Measurements from ENCODE around the gene ALG10B. TPM values are rescaled to one million over a fixed set of nuclear protein-coding genes. Genes with fewer than 3 reads are reported as not detected.

The ALG10B gene
- polyA plus RNA-seq, 12 donors: 5.9 to 9.8 (median 7.4) TPM; not detected in 1

DNA sequence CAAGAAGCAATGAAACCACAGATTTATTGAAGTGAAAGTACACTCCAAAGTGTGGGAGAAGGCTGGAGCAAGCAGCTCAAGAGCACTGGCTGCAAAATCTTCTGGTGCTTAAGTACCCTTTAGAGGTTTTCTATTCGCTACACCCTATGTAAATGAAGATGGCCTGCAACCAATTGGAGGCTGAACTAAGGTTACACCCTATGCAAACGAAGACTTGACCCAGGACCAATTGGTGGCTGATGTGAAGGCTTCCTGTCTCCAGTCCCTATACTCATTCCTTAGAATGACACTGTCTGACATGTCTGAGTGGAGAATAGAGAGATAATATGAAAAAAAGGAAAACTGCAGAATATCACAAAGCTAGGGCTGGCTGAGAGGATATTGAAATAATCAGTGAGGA lies 57.2 kb downstream of the ALG10B start:
- no peak for DNase-seq

DNA sequence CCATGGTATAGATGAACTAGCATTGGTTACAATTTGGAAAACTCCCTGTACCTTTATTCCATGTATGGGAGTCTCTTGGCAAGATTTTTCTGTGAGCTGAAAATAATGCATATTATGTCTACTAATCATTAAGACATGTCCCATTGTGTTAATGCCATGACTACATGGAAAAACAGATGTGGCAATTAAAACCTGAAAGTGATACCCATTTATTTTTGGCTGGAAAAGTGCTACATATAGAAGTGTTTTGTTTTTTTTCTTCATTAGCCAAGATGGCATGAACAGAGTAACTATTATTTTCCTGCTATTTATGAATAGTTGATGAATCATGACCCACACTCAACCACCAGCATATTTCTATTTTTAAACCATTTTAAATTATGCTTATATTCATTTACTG lies 58.2 kb downstream of the ALG10B start:
- no peak for DNase-seq
